Memory B cell (primary cell): ENCODE data around the gene NUP160.
"Not testable (repeated sequence)": the region's sequence is repeated elsewhere in the genome, so short reads cannot be mapped to it uniquely, and the experiment has no call there.

ENCODE experiments used
- ATAC-seq: fragments of 150-1000 bp; cut with Tn5 transposase; 2 replicates; pipeline ENCODE4 v1.10.0; 2021; ENCODE audit warnings: low read depth, mild to moderate bottlenecking, moderate library complexity
- DNase-seq, 2 donors: peaks; one replicate each; pipeline ENCODE4 v3.0.0; 2022; ENCODE audit warnings: low spot score in 2 of 2
- H3K27ac Mint-ChIP-seq: one replicate; pipeline ENCODE4 v1.8.0; 2022; ENCODE audit warnings: mild to moderate bottlenecking, moderate library complexity, mixed read lengths
- H3K27me3 Mint-ChIP-seq: one replicate; pipeline ENCODE4 v1.8.0; 2022; ENCODE audit warnings: mixed read lengths
- H3K36me3 Mint-ChIP-seq: one replicate; pipeline ENCODE4 v1.8.0; 2022; ENCODE audit warnings: mild to moderate bottlenecking, mixed read lengths
- H3K4me1 Mint-ChIP-seq: one replicate; pipeline ENCODE4 v1.8.0; 2022; ENCODE audit warnings: mixed read lengths
- H3K4me3 Mint-ChIP-seq: one replicate; pipeline ENCODE4 v1.8.0; 2022; ENCODE audit warnings: mild to moderate bottlenecking, moderate library complexity, mixed read lengths
- H3K9me3 Mint-ChIP-seq: one replicate; pipeline ENCODE4 v1.8.0; 2022; ENCODE audit warnings: mixed read lengths

Gene NUP160

DNA sequence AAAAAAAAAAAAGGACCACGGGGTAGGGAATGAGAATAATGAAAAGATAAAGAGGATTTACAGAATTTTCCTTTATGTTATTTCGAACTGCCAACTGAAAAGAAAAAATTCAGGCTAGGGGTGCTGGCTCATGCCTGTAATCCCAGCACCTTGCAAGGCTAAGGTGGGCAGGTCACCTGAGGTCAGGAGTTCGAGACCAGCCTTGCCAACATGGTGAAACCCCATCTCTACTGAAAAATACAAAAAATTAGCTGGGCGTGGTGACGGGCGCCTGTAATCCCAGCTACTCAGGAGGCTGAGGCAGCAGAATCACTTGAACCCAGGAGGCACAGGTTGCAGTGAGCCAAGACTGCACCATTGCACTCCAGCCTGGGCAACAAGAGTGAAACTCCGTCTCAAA lies 105.7 kb downstream of the NUP160 start:
- H3K4me1 Mint-ChIP-seq, H3K27ac Mint-ChIP-seq, DNase-seq, H3K9me3 Mint-ChIP-seq, H3K4me3 Mint-ChIP-seq, H3K27me3 Mint-ChIP-seq, ATAC-seq: not testable (repeated sequence)
- H3K36me3 Mint-ChIP-seq, result peaks cover 24% of the 10 kb centered on the region

GRCh38 chr11:47737817-47738216 lies 110.3 kb downstream of the NUP160 start:
- not testable (repeated sequence) for H3K9me3 Mint-ChIP-seq, H3K27ac Mint-ChIP-seq, H3K4me3 Mint-ChIP-seq, H3K27me3 Mint-ChIP-seq, H3K4me1 Mint-ChIP-seq, ATAC-seq, DNase-seq
- H3K36me3 Mint-ChIP-seq, result peaks cover 16% of the 10 kb centered on the region

GRCh38 chr11:47732271-47732670 lies 115.9 kb downstream of the NUP160 start:
- DNase-seq, result no peak
- no peak overlapping the region for H3K4me3 Mint-ChIP-seq
- no peaks in the 10 kb centered on the region for H3K9me3 Mint-ChIP-seq
- no peaks in the 10 kb centered on the region for H3K27me3 Mint-ChIP-seq
- no peak overlapping the region for H3K27ac Mint-ChIP-seq
- no peak for ATAC-seq
- H3K4me1 Mint-ChIP-seq, result no peaks in the 10 kb centered on the region
- peaks cover 28% of the 10 kb centered on the region for H3K36me3 Mint-ChIP-seq

GRCh38 chr11:47731475-47731874 lies 116.7 kb downstream of the NUP160 start:
- Mint-ChIP-seq H3K4me1 (no peaks in the 10 kb centered on the region), H3K9me3 (no peaks in the 10 kb centered on the region), H3K4me3 (no peak overlapping the region), H3K27ac (peak overlapping the region; percentile 21), H3K36me3 (peaks cover 23% of the 10 kb centered on the region), H3K27me3 (no peaks in the 10 kb centered on the region)
- DNase-seq (no peak), ATAC-seq (no peak)
